Activated CD4-positive, alpha-beta T cell treated with anti-CD3 and anti-CD28 coated beads for 4 hours (primary cell): ENCODE results near the gene VASH2.
"Not testable (repeated sequence)": the region's sequence is repeated elsewhere in the genome, so short reads cannot be mapped to it uniquely, and the experiment has no call there.

Experiments used
- DNase-seq, 2 donors: peaks; one replicate each; pipeline ENCODE4 v3.0.0-alpha.2; 2020

The VASH2 gene

GRCh38 chr1:212981571-212982328, 31.4 kb downstream of the VASH2 start:
- DNase-seq, result no peak

DNA sequence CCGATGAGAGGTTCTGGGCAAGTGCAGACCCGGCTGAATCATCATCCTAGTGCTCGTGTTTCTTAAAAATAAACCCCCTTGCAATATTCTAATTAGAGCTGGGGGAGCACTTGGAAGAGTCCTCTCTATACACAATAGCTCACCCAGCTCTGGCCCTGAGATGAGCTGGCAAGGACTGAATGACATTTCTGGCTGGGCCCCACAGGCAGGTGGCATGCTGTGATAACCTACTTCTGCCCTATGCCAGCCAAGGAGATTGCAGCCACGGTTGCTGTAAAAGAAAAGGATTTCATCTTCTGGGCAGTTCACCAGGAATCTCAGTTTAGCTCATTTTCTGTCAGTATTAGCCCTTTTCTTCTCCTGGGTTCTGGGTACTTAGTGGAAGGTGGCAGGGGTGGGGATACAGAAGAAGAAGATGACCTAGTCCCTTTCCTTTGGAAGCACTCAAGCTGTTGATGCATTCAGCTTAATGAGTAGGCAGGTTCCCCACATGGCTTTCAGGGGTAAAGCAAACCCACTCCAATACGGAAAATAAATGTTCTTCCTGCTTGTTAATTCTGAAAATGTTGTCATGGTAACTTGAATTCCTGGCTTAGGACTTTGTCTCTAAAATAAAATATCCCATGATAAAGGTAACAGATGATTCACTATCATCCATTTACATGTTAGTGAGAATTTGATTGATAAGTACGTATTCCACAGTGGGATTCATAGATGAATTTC, 32.2 kb downstream of the VASH2 start:
- DNase-seq, result no peak

DNA sequence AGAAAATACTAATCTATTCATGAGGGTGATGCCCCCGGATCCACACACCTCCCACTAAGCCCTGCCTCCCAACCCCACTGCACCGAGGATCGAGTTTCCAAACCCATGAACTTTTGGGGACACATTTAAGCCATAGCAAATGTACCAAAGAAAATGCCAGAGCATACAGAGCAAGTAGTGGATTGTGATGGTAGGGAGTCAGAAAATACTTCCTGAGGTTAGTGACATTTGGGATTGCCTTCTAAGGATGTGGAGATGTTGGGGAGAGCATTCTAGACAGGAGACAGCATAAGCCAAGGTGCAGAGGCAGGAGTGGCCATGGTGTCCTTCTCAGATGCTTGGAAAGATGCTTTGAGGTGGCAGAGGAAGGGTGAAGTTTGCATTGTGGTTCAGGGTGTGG, 33.1 kb downstream of the VASH2 start:
- no peak for DNase-seq

DNA sequence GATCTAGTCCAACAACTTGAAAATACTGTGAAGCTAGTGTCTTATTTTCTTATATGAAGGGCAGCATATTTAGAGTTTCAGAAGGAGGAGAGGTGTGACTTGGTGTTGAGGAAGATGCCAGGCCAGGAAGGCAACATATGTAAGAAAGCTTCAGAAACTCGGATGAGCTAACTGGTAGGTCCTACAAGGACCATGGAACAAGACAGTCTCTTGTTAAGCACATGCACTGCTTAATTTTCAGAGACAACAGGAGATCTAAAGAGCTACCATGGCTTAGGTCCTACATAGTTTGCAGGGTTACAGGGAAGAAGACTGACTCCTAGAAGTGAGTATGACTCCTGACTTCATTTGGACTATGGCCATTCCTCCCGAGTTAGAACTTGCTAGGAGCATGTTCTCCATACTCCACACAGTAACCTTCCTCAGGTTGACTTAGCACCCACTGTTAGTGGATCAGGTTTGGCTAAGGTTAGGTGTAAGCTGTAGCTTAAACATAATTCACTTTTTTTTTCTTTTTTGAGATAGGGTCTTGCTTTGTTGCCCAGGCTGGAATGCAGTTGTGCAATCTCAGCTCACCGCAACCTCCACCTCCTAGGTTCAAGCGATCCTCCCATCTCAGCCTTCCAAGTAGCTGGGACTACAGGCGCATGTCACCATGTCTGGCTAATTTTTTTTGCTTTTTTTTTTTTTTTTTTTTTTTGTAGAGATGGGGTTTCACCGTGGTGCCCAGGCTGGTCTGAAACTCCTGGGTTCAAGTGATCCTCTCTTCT, 34.4 kb downstream of the VASH2 start:
- no peak for DNase-seq

- no peak for DNase-seq
These were observed 36.2 kb downstream of the VASH2 start for GRCh38 chr1:212986551-212986950.

DNA sequence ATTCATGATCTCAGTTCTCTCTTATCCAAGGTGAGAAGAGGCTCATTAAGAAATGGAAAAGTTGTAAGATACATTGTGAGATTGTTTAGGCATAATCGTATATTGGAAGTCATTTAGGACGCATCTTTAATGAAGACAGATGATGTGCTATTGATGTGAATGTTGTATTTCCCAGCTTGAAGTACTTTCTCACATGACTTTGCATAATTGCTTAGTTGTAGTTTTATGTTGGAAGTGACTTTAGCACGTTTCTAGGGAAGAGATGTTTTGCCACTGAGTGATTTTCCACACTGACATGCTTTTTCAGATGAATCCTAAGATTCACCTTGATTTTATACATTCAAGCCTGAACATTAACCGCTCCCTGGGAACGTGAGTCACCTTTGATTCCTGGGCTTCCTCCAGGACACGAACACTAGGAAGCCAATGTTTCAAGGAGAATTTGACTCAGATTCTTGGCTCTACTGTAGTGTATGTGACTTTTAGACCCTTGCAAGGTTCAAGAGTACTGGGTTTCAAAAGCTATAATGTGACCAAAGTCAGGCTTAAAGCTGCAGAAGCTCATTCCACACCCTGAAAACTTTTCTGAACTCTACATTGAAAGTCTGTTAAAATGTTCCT, 37.5 kb downstream of the VASH2 start:
- DNase-seq, result no peak

GRCh38 chr1:212990276-212990675, 39.9 kb downstream of the VASH2 start:
- no peak for DNase-seq

- not testable (repeated sequence) for DNase-seq
These were observed 43.6 kb downstream of the VASH2 start for GRCh38 chr1:212993960-212994359.

DNA sequence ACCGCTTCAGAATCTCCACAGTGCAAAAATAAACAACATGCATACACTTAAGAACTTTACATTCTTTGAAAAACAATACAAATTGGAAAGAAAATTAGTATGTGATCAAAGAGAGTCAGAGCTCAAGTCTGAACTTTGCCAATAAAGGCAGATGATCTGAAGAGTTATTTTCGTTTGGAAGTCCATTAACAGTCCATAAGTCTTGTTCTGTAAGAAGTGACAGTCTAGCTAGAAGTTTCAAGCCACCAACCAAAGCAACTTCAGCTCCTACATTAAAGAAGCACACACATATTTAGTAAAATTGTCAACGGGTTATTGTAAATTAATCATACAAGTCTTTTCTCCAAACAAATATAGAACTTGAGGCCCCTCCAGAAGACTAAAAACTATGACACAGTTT, 44.6 kb downstream of the VASH2 start:
- no peak for DNase-seq

DNA sequence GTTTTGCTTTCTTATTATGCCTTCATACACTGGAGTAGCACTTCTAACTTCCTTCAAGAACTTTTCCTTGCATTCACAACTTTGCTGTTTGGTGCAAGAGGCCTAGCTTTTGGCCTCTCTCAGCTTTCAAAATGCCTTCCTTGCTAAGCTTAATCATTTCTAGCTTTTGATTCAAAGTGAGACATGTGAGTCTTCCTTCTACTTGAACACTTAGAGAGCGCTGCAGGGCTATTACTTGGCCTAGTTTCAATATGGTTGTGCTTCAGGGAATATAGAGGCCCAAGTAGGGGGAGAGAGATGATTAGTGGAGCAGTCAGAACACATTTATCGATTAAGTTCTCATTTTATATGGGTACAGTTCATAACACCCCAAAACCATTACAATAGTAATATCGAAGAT, 52.9 kb downstream of the VASH2 start:
- DNase-seq, result no peak

- no peak for DNase-seq
These were observed 58.2 kb downstream of the VASH2 start for GRCh38 chr1:213008564-213008963.

DNA sequence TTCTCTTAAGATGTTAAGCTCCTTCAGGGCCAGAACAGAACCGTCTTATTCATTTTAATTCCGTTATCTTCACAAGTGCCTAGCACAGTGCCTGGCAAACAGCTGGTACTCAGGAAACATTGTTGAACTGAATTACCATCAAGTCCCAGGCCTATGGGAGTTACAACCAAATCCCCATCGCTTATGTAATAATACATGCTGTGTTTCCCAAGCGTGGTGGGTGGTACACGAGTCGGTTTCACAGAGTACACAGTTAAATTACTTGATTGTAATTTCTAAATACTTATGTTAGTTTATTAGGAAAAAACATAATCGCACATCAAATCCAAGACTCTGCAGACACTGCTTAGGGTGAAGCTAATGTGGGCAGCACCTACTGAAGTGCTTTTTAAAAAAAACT, 64.3 kb downstream of the VASH2 start:
- no peak for DNase-seq

GRCh38 chr1:213015099-213016050, 65.0 kb downstream of the VASH2 start, which contains the start of gene ANGEL2:
Gene ANGEL2 (minus strand): TSS chr1:213015867. CDS start chr1:213015671, 196 bp downstream.
- peak; percentile 93 to 94 for DNase-seq

GRCh38 chr1:213017447-213018273, 67.3 kb downstream of the VASH2 start:
- DNase-seq, result no peak

DNA sequence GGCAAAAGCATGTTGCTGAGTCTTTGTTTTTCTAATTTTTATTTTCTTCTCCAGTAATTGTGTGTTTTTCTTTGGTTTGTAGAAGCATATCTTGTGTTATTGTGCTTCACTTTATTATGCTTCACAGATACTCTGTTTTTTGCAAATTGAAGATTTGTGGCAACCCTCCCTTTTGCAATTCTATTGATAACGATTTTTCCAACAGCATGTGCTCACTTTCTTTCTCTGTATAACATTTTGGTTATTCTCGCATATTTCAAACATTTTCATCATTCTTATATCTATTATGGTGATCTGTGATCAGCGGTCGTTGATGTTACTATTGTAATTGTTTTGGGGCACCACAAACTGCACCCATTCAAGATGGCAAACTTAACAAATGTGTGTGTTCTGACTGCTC, 69.1 kb downstream of the VASH2 start:
- DNase-seq, result no peak

- DNase-seq, result no peak
These were observed 69.7 kb downstream of the VASH2 start for GRCh38 chr1:213020016-213020415.

GRCh38 chr1:213027024-213027423, 76.7 kb downstream of the VASH2 start:
- not testable (repeated sequence) for DNase-seq

- no peak for DNase-seq
These were observed 82.3 kb downstream of the VASH2 start for GRCh38 chr1:213032651-213033050.

DNA sequence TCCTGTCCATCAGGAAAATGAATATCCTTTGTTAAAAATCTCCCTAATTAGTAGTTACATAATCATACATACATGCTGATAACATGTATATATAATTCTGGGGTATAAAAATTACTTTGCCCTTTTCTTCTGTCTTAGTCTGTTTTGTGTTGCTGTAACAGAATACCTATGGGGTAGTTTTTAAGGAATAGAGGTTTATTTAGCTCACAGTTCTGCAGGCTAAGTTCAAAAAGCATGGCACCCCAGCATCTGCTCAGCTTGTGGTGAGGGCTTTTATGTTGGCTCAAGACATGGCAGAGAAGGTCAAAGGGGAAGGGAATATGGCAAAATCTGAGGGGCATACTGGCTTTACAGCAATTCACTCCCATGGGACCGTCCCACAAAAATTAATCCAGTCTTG, 84.4 kb downstream of the VASH2 start:
- no peak for DNase-seq

GRCh38 chr1:213035573-213035972, 85.2 kb downstream of the VASH2 start:
- no peak for DNase-seq
